K562 (cell line): Measurements from ENCODE around the gene LGALS8. TPM values are rescaled to one million over a fixed set of nuclear protein-coding genes. Genes with fewer than 3 reads are reported as not detected.

Experiments used
- ATAC-seq: fragments of 200-7000 bp; cut with Tn5 transposase; 3 replicates; pipeline ENCODE4 v1.9.1; 2020; ENCODE audit warnings: moderate library complexity
- BruUV-seq: library from RNA; stranded (reverse); fragments of 400-500 nt; replicated peaks from 2 replicates; lab custom pipeline; 2021; lab: Mats Ljungman, UMichigan
- CTCF ChIA-PET: fragments of 300-600 bp; formaldehyde crosslinking; extraction: SDS; loops from one replicate; lab custom pipeline; 2021; ENCODE audit warnings: low intra/inter-chr PET ratio; lab: Yijun Ruan, JAX
- POLR2A ChIA-PET: fragments of 300-600, 350-650 bp; sonication (Branson Sonifier 250); formaldehyde crosslinking; extraction: SDS; loops from one replicate; lab custom pipeline; 2021; ENCODE audit warnings: antibody characterized with exemption, inconsistent platforms; lab: Yijun Ruan, JAX
- DNase-seq, 4 experiments: peaks; one replicate each; pipeline versions ENCODE4 v3.0.0 to v3.0.0-alpha.2; 2011 to 2018; ENCODE audit warnings: low spot score in 3 of 4, mixed read lengths in 3 of 4; ENCODE audit errors: extremely low read depth in 1 of 4
- FAIRE-seq: peaks from 2 replicates; lab custom pipeline; 2011; peaks lifted over from hg19 to GRCh38; lab: Jason Lieb, UNC
- H2AFZ ChIP-seq: 2 replicates; pipeline ENCODE4 v1.6.0; 2011; ENCODE audit warnings: low read depth, low read length, control low read depth, inconsistent platforms
- H3K27ac ChIP-seq: fragments of 200-600 bp; 3 replicates; pipeline ENCODE4 v1.8.0; 2011; ENCODE audit warnings: low read depth, mild to moderate bottlenecking, control low read depth, inconsistent platforms, low read length, moderate library complexity, mixed read lengths; ENCODE audit errors: extremely low read depth
- H3K27me3 ChIP-seq, 2 experiments: fragments of 300-600 bp in 1 of 2; 2 replicates in 1 of 2; 3 replicates in 1 of 2; pipeline versions ENCODE4 v1.6.0 to v1.8.0; 2011; ENCODE audit warnings: inconsistent platforms in 2 of 2, low read length in 2 of 2, mild to moderate bottlenecking in 1 of 2, mixed read lengths in 1 of 2, moderate library complexity in 1 of 2; ENCODE audit not compliant: control insufficient read depth in 2 of 2, insufficient read depth in 2 of 2
- H3K36me3 ChIP-seq: fragments of 300-600 bp; 3 replicates; pipeline ENCODE4 v1.8.0; 2011; ENCODE audit warnings: mild to moderate bottlenecking, low read length, inconsistent platforms; ENCODE audit not compliant: control insufficient read depth, insufficient read depth
- H3K4me1 ChIP-seq, 2 experiments: fragments of 200-600 bp in 1 of 2; replicated peaks in 1 of 2; 2 replicates in 1 of 2; 3 replicates in 1 of 2; pipeline versions ENCODE4 v1.5.1 to v1.8.0; 2011; ENCODE audit warnings: inconsistent platforms in 2 of 2, low read length in 2 of 2, mild to moderate bottlenecking in 1 of 2, mixed read lengths in 1 of 2, moderate library complexity in 1 of 2; ENCODE audit not compliant: control insufficient read depth in 2 of 2, insufficient read depth in 2 of 2
- H3K4me2 ChIP-seq: 2 replicates; pipeline ENCODE4 v1.6.1; 2011; ENCODE audit warnings: low read length, control low read depth, inconsistent platforms, mixed read lengths; ENCODE audit not compliant: insufficient read depth
- H3K4me3 ChIP-seq: fragments of 200-600 bp; sonication (generic), shearing (Covaris generic); 2 replicates; pipeline ENCODE4 v1.5.1; 2016; ENCODE audit warnings: control low read depth, inconsistent platforms
- H3K79me2 ChIP-seq: fragments of 200-600 bp; 3 replicates; pipeline ENCODE4 v1.8.0; 2011; ENCODE audit warnings: low read length, inconsistent platforms; ENCODE audit not compliant: control insufficient read depth, insufficient read depth
- H3K9ac ChIP-seq, 2 experiments: 2 replicates each; pipeline versions ENCODE4 v1.6.0 to v1.6.1; 2011; ENCODE audit warnings: low read depth in 2 of 2, low read length in 2 of 2, control low read depth in 1 of 2, inconsistent platforms in 1 of 2, mild to moderate bottlenecking in 1 of 2, mixed read lengths in 1 of 2; ENCODE audit not compliant: insufficient read depth in 1 of 2
- H3K9me1 ChIP-seq: one replicate; pipeline ENCODE4 v1.6.0; 2011; ENCODE audit warnings: inconsistent platforms, mild to moderate bottlenecking, low read length, moderate library complexity; ENCODE audit not compliant: control insufficient read depth, insufficient read depth
- H3K9me3 ChIP-seq: replicated peaks from 2 replicates; pipeline ENCODE4 v1.5.1; 2011; ENCODE audit warnings: low read depth, low read length, inconsistent platforms; ENCODE audit not compliant: control insufficient read depth, insufficient read depth
- H4K20me1 ChIP-seq: replicated peaks from 2 replicates; pipeline ENCODE4 v1.6.1; 2011; ENCODE audit warnings: low read length, inconsistent platforms, mixed read lengths; ENCODE audit not compliant: control insufficient read depth, insufficient read depth
- EWSR1 ChIP-seq: fragments of 450-650 bp; IDR thresholded peaks from 2 replicates; pipeline ENCODE4 v1.6.1; 2018; ENCODE audit warnings: borderline replicate concordance, mild to moderate bottlenecking, low read depth, moderate library complexity; ENCODE audit not compliant: partially characterized antibody
- HDAC2 ChIP-seq: fragments of 450-650 bp; IDR thresholded peaks from 2 replicates; pipeline ENCODE4 v1.6.1; 2016; ENCODE audit warnings: mild to moderate bottlenecking
- MEF2A ChIP-seq: IDR thresholded peaks from 2 replicates; pipeline ENCODE4 v1.6.1; 2011; ENCODE audit warnings: low read depth, mild to moderate bottlenecking, low read length, moderate library complexity; ENCODE audit not compliant: control insufficient read depth
- NCOA1 ChIP-seq: fragments of 450-650 bp; IDR thresholded peaks from 2 replicates; pipeline ENCODE4 v1.6.1; 2016; ENCODE audit warnings: low read depth
- NCOA4 ChIP-seq: fragments of 450-650 bp; IDR thresholded peaks from 2 replicates; pipeline ENCODE4 v1.6.1; 2018; ENCODE audit warnings: mild to moderate bottlenecking; ENCODE audit not compliant: partially characterized antibody
- OTX1 ChIP-seq: fragments of 450-650 bp; formaldehyde crosslinking; IDR thresholded peaks from 2 replicates; pipeline ENCODE4 v1.4.0; 2022; ENCODE audit warnings: mild to moderate bottlenecking
- RBM25 ChIP-seq: fragments of 200-400 bp; formaldehyde crosslinking; IDR thresholded peaks from 2 replicates; pipeline ENCODE4 v1.6.1; 2018; ENCODE audit warnings: low read length, low read depth, moderate library complexity; ENCODE audit not compliant: severe bottlenecking
- TCF15 ChIP-seq: fragments of 250-450 bp; sonication (Bioruptor Pico); IDR thresholded peaks from 2 replicates; pipeline ENCODE4 v1.8.0; 2022; ENCODE audit warnings: moderate library complexity, mild to moderate bottlenecking, inconsistent platforms
- ZBTB12 ChIP-seq: fragments of 250-450 bp; sonication (Bioruptor Pico); IDR thresholded peaks from 2 replicates; pipeline ENCODE4 v1.4.0; 2020
- WGBS: fragments of 100-300 bp; shearing (Covaris generic); methylation state at CpG from one replicate; pipeline ENCODE4 v1.1.6; 2016; ENCODE audit warnings: low coverage, mixed read lengths; ENCODE audit not compliant: insufficient coverage; ENCODE audit errors: missing lambda C conversion rate; 5-methylcytosine and 5-hydroxymethylcytosine counted together
- in situ Hi-C: fragments of 300-500 bp; cut with MboI; formaldehyde crosslinking; loops from 4 replicates; pipeline ENCODE4 v1.15.0; 2018; ENCODE audit warnings: inconsistent platforms, mixed read lengths
- intact Hi-C: fragments of 100-400 bp; cut with micrococcal nuclease; formaldehyde crosslinking; loops from 2 replicates; pipeline ENCODE4 v1.14.2; 2022
- polyA plus RNA-seq, 8 experiments: library from polyadenylated mRNA; depleted of rRNA in 4 of 8; stranded (reverse) in 5 of 8; unstranded in 3 of 8; fragments of >200 nt; fragmentation: Nextera tagmentation in 2 of 8; fragmentation: Illumina TruSeq in 1 of 8; extraction: Ambion mirVana in 2 of 8; extraction: Trizol in 1 of 8; gene quantifications; 2 replicates each; pipeline versions ENCODE4 v1.2.1 to v1.2.3, GENCODE V29; 2011 to 2014; ENCODE audit warnings: inconsistent platforms in 1 of 8, missing spikeins in 1 of 8
- total RNA-seq, 7 experiments: library from RNA; depleted of rRNA in 6 of 7; stranded (reverse); fragments of >200 nt in 6 of 7; fragmentation: Illumina TruSeq in 2 of 7; extraction: Trizol in 2 of 7; gene quantifications; 2 replicates each; pipeline versions ENCODE4 v1.2.1 to v1.2.3, GENCODE V29; 2011 to 2021; ENCODE audit warnings: low replicate concordance in 1 of 7

LGALS8 gene
- total and polyA plus RNA-seq, 9 of the 15 experiments (the other 6 are each of a cell fraction or from before 2014, with no cell fraction given) = 57.4 to 87.7 (median 70.3) TPM

- Histone ChIP-seq H3K4me1 (peaks cover 3% of the 10 kb centered on the region in 2 experiments; a peak in 2 of 5 replicates), H3K27me3 (no peaks in the 10 kb centered on the region), H3K9me3 (no peaks in the 10 kb centered on the region), H3K27ac (no peak overlapping the region), H3K9me1 (no peaks in the 10 kb centered on the region), H3K79me2 (no peaks in the 10 kb centered on the region), H3K4me3 (no peak overlapping the region), H3K4me2 (no peak overlapping the region), H3K36me3 (no peaks in the 10 kb centered on the region), H4K20me1 (no peaks in the 10 kb centered on the region), H2AFZ (0 out of 2 replicates have a peak overlapping the region, but pooled peaks have one; percentile 26), H3K9ac (no peak overlapping the region)
- FAIRE-seq (no peak), DNase-seq (no peak), ATAC-seq (no peak)
- in situ Hi-C loops = no loop called here
- BruUV-seq = no TSS peak
- TF ChIP-seq HDAC2 (no peak), NCOA4 (no peak), OTX1 (CRISPR knock-in tag) (no peak), RBM25 (no peak), EWSR1 (no peak), TCF15 (CRISPR knock-in tag) (no peak), ZBTB12 (CRISPR knock-in tag) (no peak), MEF2A (no peak), NCOA1 (no peak)
- intact Hi-C loops = loop anchor here (10.0 kb wide), 1 partner anchor 869 kb away; no protein-coding TSS in a partner anchor
- CTCF ChIA-PET = no interaction called here
- 60% methylated on average over 4 of the region's 4 CpGs for WGBS
- POLR2A ChIA-PET = no interaction called here
Observed at GRCh38 chr1:236515443-236515958, 8.3 kb upstream of the LGALS8 start.
